ENCODE measurements around the gene CHPT1. TPM values are rescaled to one million over a fixed set of nuclear protein-coding genes. Genes with fewer than 3 reads are reported as not detected.

CHPT1 gene
- total and polyA plus RNA-seq, 2 of the 13 experiments (the other 11 are each of a cell fraction or from before 2014, with no cell fraction given) = 117 to 178 TPM

- ChIA-PET CTCF (ENCODE audit: low intra/inter-chr PET ratio, low total read pairs) (no interaction called here), POLR2A (interaction anchor here (0.6 to 1.0 kb wide), 2 partner anchors 32 to 58 kb away, joined by 3 read pairs; no protein-coding TSS in a partner anchor)
- 81% methylated on average over 7 of the region's 7 CpGs for WGBS (ENCODE audit: low lambda C conversion rate)
- in situ Hi-C loops (cut with HindIII; ENCODE audit: extremely low pct_ligation_motif_present, low pct_unique_long_range_greater_than_20kb) (no loop called here), intact Hi-C loops (cut with micrococcal nuclease; ENCODE audit: unreplicated experiment) (no loop called here)
- no peak overlapping the region for H3K9ac ChIP-seq (ENCODE audit: insufficient read depth, low read depth, low read length)
- TF ChIP-seq, protein P1, sequence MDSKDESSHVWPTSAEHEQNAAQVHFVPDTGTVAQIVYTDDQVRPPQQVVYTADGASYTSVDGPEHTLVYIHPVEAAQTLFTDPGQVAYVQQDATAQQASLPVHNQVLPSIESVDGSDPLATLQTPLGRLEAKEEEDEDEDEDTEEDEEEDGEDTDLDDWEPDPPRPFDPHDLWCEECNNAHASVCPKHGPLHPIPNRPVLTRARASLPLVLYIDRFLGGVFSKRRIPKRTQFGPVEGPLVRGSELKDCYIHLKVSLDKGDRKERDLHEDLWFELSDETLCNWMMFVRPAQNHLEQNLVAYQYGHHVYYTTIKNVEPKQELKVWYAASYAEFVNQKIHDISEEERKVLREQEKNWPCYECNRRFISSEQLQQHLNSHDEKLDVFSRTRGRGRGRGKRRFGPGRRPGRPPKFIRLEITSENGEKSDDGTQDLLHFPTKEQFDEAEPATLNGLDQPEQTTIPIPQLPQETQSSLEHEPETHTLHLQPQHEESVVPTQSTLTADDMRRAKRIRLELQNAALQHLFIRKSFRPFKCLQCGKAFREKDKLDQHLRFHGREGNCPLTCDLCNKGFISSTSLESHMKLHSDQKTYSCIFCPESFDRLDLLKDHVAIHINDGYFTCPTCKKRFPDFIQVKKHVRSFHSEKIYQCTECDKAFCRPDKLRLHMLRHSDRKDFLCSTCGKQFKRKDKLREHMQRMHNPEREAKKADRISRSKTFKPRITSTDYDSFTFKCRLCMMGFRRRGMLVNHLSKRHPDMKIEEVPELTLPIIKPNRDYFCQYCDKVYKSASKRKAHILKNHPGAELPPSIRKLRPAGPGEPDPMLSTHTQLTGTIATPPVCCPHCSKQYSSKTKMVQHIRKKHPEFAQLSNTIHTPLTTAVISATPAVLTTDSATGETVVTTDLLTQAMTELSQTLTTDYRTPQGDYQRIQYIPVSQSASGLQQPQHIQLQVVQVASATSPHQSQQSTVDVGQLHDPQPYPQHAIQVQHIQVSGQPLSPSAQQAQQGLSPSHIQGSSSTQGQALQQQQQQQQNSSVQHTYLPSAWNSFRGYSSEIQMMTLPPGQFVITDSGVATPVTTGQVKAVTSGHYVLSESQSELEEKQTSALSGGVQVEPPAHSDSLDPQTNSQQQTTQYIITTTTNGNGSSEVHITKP (CRISPR knock-in tag; IDR thresholded peaks at IDR 0.05; ENCODE audit: low read depth) = peak; percentile 63; the same call in 1 of the 2 replicates
- peak; percentile 53; the same call in 1 of the 2 replicates for TF ChIP-seq ZNF263 (CRISPR knock-in tag; IDR thresholded peaks at IDR 0.05)
- TF ChIP-seq ZNF292 (CRISPR knock-in tag; IDR thresholded peaks at IDR 0.05; ENCODE audit: borderline replicate concordance, low read depth) = no peak
- no peaks in the 10 kb centered on the region for H3K36me3 ChIP-seq (replicated peaks in 1 of 2; ENCODE audit: control insufficient read depth in 1 of 2, insufficient read depth in 2 of 2, low read length in 2 of 2)
- no peak overlapping the region for H2AFZ ChIP-seq (ENCODE audit: low read length)
- FAIRE-seq (no peak), ATAC-seq (no peak), DNase-seq (ENCODE audit: low spot score) (no peak)
- peaks cover 56% of the 10 kb centered on the region for H3K4me1 ChIP-seq (ENCODE audit: insufficient read depth, low read length)
- H3K4me2 ChIP-seq (ENCODE audit: low read depth, low read length) = no peak overlapping the region; the same call in 1 of the 2 replicates
- no peaks in the 10 kb centered on the region for H3K9me3 ChIP-seq (ENCODE audit: low read length)
- no peaks in the 10 kb centered on the region for H3K79me2 ChIP-seq (ENCODE audit: insufficient read depth, low read length)
- H3K4me3 ChIP-seq (replicated peaks in 1 of 3; ENCODE audit: insufficient read depth in 1 of 3, low read depth in 2 of 3, low read length in 3 of 3) = no peak overlapping the region
- no peak overlapping the region for H3K27ac ChIP-seq (ENCODE audit: extremely low read length, insufficient read depth, low read length)
- no TSS peak for BruUV-seq (replicated peaks)
- no peaks in the 10 kb centered on the region for H3K27me3 ChIP-seq (ENCODE audit: control insufficient read depth in 1 of 2, insufficient read depth in 2 of 2, low read length in 2 of 2)
- no peaks in the 10 kb centered on the region for H4K20me1 ChIP-seq (ENCODE audit: insufficient read depth, low read length)
Measured at GRCh38 chr12:101666052-101666728, 31.2 kb upstream of the CHPT1 start.
